ENCODE results near the gene PLCXD3.

GRCh38 chr5:41482173-41482572 is 28.2 kb downstream of the PLCXD3 start:
- TF ChIP-seq CREB1 (IDR thresholded peaks at IDR 0.05; ENCODE audit: low read depth) = no peak
- TF ChIP-seq, protein P1, sequence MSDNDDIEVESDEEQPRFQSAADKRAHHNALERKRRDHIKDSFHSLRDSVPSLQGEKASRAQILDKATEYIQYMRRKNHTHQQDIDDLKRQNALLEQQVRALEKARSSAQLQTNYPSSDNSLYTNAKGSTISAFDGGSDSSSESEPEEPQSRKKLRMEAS (IDR thresholded peaks at IDR 0.05; ENCODE audit: low read depth, low read length) = no peak
- TF ChIP-seq CTCF (IDR thresholded peaks at IDR 0.05 in 2 of 3, conservative IDR thresholded peaks at IDR 0.05 in 1 of 3; ENCODE audit: control insufficient read depth in 2 of 3, extremely low read depth in 1 of 3, insufficient read depth in 1 of 3, low read depth in 3 of 3, low read length in 3 of 3) = no peak
- TF ChIP-seq CBX3 (IDR thresholded peaks at IDR 0.05; ENCODE audit: borderline replicate concordance, low read depth) = no peak
- TF ChIP-seq IRF5 (IDR thresholded peaks at IDR 0.05; ENCODE audit: borderline replicate concordance) = no peak
- no peak for TF ChIP-seq SIN3A (IDR thresholded peaks at IDR 0.05; ENCODE audit: low read depth, low read length)
- no peak for TF ChIP-seq POLR2AphosphoS5 (IDR thresholded peaks at IDR 0.05; ENCODE audit: low read length)
- TF ChIP-seq CREM (IDR thresholded peaks at IDR 0.05; ENCODE audit: low read depth) = no peak
